GM21423 (cell line): Measurements from ENCODE around the gene ARID1B.

Experiments used
- ATAC-seq: cut with Tn5 transposase; IDR thresholded peaks from one replicate; pipeline ENCODE4 v1.9.1; 2021; ENCODE audit warnings: mild to moderate bottlenecking, moderate library complexity; ENCODE audit not compliant: unreplicated experiment

ARID1B gene

DNA sequence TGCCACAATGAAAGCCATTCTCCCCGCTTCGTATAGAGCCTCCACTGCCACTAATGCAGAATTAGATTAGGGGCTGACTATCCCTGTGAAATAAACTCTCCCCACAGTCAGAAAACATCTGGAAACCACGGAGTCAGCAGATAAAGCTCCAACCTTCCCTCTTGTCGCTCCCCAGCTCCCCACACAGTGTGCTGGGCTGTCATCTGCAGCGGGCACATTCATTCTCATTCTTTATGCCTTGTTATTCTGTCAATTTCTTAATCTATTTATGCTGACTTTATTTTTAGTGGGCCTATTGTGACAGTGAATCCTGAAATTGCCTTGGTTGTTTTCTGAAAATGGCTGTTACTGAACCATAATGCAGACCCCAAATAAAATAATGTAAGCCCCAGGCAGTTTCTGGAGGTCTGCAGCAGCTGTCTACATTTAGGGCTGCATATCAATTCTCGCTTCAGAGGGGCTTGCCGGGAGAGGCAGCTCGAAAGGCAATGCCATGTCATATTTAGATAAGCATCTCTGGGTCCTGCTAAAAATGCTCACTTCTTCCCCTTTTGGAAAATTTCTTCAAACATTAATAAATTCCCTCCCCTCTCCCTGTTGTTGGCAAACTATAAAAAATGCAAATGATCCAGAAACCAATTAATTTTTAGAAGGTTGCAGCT, 474.5 kb downstream of the ARID1B start:
- no peak for ATAC-seq

DNA sequence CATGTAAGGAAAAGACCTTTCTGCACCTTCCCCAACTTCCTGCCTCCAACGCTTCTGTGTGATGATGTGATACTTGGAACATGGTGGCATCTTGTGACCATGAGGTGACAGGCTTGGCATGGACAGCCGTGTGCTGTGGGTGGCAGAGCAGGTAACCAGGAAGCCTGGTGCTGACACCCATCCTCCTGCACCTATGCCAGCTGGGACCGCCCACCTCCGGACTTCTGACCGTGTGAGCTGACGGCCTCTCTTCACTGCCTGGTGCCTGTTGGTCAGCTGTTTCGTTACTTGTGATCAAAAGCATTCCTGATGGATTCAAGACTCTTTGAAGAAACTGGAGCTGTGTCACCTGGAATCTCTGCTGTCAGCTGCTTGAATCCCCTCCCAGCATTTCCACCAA, 475.8 kb downstream of the ARID1B start:
- ATAC-seq = no peak

DNA sequence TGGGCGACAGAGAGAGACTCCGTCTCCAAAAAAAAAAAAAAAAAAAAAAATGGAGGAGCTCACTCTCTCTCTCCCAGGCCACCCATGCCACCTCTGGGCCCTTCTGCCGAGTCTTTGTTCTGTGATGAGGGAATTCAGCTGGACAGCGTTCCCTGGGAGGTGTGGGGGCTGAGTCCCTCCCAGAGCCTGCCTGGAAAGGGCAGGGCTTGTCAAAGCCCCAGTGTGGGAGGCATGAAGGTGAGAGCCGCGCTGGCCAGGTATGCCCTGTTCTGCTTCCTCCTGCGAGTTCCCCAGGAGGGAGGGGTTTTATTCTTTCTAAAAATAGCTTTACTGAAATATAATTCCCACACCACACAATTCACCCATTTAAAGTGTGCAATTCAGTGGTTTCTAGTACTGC, 476.5 kb downstream of the ARID1B start:
- ATAC-seq = no peak

DNA sequence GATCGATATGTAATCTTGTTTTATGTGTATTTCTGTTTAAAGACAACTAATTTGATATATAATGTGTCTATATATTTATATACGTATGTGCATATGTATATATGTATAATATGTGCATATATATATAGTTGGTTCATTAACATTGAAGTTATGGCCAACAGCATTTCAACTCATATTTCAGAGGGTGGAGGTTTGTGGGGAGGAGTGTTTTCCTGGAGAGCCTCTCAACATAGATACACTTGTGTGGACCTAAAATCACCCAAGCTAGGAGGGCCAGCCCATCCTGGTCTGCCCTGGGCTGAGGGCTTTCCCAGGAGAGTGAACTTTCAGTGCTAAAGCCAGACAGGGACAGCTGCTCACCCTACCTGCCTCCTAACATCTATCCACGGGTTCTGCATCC, 477.4 kb downstream of the ARID1B start:
- no peak for ATAC-seq

DNA sequence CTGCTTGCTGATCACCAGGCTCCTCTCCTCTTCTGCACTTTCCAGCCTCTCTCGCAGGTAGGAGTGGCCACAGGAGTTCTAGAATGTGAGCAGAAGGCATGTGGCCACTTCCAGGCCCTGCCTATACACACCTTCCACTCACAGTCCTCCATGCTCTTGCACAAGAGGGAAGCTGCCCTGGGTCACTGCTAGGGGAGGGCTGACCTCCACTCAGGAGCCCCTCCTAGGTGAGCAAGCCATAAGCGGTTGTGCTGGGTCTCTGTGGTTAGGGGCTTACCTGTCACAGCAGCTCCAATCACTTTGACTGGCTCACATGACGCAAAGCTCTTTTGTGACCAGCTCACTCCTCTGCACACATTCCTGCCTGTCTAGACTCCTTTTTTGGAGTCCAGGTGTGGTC, 477.9 kb downstream of the ARID1B start:
- ATAC-seq = no peak

DNA sequence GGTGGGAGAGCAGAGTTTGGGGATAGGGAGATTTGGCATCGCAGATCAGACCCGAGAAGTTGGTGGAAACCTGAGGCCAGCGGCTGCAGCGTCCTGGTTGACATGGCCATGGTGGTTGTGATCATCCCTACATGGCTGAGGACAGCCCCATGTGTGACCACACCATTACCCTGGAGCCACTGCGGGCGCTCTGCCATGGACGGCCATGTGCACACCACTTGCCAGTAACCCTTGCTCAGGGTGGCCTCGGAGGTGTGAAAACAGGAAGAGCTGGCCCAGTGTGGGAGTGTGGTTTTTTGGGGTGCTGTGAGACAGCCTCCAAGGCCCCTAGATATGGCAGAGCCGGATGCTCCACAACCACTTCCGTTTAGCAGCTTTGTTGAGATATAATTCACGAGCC, 481.7 kb downstream of the ARID1B start:
- no peak for ATAC-seq

DNA sequence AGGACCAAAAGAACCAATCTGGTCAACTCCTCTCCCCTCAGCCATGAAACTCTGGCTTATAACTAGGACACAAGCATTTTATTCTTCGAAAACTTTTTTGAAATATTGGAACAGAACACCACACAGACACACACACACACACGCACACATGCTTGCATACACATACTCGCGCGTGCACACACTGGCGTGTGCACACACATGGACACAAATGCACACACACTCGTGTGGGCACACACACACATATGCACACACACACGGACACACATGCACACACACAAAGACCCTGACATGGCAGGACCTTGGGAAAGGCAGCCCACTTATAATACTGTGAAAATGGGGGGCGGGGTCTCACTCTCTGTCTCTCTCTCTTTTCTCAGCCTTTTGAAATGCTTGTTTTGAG, 482.3 kb downstream of the ARID1B start:
- ATAC-seq = no peak
